Measurements from ENCODE around the gene POLG.
A peak's percentile ranks its signal among the peaks of the same experiment; 100 is the strongest.

Gene POLG

DNA sequence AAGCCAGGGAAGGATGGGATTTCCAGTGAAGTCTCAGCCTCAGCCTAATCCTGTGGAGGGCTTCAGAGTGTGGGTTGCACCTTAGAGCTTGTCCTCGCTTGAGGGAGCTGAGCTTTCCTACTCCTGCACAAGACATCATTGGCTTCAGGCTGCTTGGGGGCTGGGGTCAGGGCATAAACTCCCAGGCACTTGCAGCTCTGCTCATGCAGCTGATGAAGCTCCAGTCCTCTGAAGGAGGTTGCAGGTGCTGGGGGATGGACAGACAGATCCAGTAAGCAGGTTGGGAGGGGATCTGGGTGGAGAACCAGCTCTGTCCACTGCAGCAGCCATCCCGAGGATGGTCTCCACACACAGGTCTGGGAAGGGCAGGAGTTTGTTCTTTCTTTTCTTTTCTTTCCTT, 19.4 kb upstream of the POLG start:
- DNase-seq, result no peak

DNA sequence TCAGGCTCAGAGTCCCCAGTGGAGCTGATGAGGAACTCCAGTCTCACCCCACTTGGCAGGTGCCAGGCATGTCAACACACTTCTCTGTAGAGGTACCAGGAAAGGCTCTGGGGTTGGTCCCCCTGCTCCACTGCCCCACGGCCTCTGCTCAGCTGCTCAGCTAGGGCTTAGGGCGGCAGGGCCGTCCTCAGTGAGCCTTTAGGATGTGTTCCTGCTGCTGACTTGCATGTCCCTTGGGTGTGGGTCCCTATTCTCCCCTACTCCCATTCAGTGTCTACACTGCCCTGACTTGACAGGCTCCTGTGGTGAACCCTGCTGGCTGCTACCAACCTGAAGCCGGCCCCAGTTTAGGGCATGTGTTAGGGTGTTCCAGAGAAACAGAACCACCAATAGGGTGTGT, 17.9 kb upstream of the POLG start:
- DNase-seq, result no peak

DNA sequence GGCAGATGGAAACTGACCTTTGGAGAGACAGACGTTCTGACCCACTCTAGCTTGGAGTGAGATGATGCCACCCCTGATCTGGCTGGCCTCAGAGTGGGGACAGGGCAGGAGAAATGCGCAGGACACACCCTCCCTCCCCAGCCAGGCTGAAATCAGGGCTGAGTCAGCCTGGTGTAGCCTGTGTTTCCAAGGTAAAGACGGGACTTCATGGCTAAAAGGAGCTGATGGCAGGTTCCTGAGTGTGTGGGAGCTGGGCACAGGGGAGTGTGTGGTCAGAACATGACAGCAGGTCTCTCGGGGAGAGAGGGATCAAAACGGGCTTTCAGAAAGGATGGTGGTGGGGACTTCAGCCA, 14.6 kb upstream of the POLG start:
- no peak for DNase-seq

DNA sequence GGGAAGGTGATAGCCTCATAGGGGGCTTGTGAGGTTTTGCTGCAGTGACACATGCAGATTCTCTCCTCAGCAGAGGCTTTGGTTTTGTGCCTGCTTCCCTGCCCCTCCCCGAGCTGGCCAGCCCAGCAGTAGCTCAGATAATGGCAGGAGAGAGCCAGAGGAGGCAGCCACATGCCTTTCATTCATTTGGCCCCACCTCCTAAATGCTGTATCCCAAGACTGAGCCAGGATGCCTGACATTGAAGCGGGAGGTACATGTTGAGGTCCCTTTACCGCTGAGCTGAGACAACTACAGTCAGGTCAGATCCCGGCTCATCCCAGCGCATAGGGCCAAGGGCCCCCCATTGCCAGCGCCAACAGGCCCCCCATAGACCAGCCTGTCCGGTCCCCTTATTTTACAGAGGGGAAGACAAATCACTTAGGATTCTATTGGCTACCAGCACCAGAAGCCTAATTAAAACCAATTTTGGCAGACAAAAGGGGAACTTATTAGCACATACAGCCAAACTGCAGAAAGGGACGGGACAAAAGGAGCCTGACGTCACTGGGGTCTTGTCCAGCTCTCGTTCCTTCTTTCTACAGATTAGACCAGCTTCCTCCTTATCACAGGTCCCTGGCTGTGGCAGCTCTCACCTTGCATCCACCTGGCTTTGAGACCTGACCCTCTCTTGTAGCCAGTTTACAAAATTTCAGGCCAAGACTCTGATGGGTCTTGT, 12.1 kb upstream of the POLG start:
- no peak for DNase-seq

DNA sequence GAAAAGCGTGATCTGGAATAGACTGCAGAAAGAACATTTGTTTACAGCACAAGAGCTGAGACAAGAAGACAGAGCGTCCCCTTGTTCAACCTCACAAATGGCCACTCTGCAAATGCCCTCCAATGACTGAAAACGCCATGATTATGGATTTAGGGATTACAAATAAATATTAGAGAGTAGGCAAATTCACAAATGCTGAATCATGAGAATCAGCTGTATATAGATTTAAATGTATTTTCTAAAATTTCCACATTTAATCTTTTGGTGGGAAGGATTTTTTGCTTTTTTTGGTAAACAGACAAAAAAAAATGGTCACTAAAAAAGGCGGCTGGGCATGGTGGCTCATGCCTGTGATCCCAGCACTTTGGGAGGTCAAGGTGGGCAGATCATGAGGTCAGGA, 10.6 kb upstream of the POLG start:
- no peak for DNase-seq

DNA sequence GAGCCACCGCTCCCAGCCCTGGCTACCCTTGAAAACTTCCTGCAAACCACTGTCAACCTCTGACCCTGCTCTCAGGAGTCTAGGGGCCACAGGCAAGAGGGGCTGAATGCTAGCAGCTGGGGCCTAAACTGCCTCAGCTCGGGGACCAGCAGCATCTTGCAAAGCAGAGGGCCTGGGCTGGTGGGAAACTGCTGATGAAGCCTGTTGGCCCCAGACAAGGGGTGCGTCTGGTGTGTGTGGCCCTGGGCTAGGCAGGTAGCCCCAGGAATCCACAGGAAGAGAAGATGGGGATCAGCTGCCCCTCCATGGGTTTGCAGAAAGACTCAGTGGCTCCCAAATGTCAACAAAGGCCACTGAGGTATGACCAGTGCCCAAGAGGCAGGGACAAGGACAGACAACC, 8.2 kb upstream of the POLG start:
- no peak for DNase-seq

DNA sequence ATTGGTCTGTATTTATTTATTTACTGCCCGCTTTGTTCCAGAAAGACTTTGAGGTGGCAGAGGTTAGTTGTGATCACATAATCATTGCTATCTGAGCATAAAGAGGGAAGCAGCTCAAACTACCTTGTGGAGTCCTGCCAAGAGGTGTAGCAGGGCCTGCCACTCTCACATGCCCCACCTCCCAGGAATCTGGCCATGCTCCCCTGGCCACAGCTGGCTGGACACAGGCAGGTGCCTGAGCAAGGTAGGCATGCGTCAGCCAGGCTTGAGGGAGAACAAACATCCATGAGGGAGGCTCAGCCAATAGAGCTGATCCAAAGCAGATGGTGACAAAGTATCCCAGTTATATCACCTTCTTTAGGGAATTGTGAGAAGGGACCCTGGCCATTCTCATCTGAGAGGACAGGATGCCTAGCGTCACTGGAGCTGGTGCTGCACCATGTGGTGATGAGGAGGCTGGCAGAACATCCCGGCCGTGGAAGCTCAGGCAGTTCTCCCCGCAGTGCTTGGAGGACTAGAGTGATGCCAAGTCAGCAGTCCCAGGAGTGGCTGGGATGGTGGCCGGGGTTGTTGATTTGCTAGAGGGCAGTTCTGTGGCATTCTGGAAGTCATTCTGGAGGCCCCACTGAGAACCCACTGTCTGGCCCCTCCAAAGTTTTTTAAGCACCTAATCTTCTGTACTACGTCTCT, 6.8 kb upstream of the POLG start:
- no peak for DNase-seq

DNA sequence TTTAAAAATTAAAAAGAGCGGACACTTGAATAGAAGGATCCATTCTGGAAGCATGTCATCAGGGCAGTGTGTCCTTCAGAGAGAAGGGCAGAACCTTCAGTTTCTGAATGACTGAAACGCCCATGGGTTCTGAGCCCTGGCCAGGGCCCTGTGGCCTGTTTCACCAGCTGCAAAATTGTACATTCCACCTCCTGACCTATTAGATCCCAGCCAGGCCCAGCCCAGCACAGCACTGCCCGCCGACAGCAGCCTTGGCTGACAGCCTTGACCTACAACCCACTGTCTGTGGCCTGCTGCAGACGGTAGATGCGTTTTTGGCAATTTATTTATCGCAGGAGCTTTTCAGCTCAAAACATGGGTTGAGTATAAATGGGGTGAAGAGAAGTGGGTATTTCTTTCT, 5.9 kb upstream of the POLG start:
- no peak for DNase-seq

DNA sequence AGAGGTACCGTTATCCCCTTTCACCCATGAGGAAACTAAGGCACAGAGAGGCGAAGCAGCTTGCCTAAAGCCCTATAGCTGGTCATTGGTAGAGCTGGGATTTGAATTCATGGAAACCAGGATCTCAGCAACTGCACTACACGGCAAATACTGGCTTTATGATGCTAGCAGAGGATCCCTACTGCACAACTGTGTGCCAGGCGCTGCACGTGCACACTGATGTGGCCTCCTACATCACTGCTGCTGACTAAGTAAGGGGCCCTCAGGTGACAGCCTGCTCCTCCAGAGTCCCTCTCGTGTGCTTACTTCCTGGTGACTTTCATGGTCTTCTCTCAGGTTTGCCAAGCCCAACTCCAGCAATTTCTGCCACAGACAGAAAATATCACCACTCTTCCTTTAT, 3.4 kb upstream of the POLG start:
- DNase-seq, result no peak

DNA sequence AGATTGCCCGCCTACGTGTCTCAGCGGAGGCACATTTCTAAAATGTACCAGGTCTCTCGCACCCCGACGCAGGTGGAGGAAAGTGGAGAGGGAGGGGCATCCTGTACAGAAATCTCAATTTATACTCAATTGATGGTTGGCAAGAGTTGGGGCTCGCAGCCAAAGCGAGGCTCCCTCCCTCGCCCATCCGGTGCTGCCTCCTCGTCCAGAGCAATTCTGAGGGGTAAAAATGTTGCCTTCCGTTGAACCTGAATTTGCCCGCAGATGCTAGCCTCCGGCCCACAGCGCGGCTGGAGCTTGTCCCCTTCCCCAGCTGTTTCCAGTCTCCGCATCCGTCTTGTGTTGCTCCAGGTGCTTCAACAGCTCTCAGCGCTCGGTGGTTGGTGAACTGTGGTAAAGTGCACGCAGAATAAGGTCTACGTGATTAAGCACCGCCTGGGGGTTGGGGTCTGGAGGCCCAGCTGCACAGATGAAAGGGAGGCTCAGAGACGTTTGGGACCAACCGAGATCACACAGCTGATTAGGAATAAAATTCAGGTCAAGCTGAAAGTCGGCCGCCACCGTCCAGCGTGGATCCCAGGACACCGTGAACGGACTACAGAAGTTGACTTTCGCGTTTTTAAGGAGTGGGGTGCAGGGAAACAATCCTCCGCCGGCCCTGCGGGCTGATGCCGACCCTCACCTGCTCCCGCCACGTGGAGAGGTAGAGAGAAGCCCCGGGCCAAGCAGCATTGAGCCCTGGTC, 846 bp upstream of the POLG start:
- DNase-seq, result peak; percentile 43

DNA sequence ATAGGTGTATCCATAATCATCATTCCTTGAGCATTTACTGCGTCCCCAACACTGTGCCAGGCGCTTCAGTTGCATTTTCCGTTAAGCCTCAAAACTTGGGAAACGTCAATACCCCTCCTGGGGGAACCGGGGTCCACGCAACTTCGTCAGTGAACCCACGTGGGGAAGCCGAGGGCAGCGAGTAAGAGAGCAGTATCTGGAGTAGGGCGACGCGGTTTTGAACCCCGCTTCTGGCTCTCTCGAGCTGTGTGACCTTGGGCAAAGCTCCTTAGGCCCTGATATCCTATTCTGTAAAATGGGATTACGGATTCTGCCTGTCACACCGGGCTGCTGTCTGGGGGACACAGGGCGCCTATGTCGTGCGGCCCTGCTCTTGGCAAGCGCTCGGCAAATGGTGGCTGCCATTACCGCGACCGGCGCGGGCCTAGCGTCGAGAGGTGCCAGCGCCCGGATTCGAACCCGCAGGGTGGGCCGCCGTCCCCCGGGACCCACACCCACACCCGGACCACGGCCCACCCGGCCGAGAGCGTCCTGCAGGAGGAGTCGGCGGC, 590 bp downstream of the POLG start:
- DNase-seq, result no peak

DNA sequence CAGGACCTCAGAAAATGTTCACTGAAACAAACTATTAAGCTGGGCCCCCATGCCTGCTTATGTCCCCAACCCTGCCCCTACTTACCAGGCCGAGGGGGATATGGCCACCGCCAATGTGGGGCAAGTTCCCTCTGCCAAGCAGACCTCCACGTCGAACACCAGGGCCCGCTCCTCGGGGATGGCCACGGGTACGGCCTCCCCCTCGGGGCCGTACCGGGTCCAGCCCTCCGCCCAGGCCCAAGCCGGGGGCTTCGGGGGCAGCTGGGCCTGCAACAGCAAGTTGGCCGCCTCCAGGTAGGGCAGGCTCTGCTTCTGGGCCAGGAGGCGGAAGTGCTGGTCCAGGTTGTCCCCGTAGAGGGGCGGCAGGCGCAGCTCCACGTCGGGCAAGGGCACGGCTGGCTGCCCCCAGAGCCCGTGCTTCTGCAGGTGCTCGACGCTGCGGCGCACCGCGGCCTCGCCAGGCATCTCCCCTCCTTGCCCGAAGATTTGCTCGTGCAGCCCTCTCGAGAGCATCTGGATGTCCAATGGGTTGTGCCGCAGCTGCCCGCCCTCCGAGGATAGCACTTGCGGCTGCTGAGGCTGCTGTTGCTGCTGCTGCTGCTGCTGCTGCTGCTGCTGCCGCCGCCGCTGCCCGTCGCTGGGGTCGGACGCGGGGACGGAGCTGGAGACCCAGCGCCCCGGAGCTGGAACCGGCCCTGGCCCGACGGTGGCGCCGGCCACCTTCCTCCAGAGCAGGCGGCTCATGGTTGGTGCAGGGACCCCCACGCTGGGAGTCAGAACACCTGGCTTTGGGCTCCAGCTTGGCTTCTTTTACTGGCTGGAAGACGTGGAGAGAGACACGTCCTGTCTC, 1.4 kb downstream of the POLG start:
- DNase-seq, result no peak

DNA sequence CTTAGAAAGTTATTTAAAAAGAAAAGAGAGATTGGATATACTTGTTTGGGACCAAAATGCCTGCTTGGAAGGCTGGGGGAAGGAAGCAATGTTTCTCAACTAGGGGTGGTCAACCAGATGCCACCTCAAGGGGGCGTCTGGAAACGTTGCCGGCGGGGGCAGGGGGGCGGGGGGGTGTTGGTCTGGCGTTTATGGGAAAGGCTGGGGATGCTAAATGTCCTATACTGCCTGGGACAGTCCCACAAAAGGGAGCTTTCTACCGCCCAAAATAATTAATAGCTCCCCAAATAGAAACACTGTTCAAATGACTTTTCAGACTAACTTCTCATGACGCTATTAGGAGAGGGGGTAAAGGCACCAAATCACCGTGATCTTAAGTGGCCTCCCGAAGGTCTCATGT, 2.2 kb downstream of the POLG start:
- no peak for DNase-seq

DNA sequence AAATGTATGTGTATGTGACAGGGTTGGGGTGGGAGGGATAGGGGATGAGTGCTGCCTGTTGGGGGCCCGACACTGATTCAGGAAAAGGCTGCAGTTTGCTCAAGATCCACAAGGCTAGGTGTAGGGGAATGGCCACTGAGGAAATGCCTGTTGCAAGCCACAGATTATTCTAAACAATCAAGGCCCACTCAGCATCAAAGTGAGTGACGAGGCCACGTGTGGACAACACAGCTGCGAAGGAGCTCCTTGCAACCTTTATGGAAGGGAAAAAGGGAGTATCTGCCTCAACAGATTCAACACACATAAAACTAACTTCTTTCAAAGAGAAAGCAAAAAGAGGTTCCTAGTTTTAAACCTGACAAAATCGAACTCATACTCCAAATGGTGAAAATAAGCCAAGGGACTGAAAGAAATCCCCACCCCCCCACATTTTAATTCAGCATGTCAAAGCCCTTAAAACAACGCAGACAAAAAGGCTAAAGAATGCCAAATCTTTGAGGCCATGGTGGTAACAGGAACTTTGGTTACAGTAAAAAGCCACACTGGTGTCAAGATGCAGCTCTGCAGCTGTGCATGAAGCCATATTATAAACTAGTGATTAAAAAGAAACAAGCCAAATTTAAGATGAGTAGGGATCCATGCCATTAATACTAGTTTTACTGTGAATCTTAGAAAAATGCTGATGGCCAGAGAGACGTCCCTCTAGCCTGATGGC, 3.6 kb downstream of the POLG start:
- DNase-seq, result no peak

DNA sequence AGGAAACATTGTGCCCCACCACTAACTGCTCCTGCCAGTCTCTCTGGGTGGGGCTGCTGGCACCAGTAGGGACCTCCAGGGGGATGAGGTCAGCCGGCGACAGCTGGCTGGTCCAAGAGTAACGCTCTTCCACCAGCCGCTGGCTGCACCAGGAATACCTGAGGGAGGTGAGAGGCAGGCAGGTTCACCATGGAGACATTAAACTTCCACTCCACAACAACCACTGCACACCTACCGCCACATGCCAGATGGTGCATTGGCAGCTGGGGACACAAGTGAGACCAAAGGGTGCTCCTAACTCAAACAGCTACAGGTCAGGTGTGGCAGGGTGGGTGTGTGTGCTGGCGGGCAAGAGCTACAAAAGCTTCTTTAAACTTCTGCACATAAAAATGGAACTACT, 4.5 kb downstream of the POLG start:
- DNase-seq, result no peak

DNA sequence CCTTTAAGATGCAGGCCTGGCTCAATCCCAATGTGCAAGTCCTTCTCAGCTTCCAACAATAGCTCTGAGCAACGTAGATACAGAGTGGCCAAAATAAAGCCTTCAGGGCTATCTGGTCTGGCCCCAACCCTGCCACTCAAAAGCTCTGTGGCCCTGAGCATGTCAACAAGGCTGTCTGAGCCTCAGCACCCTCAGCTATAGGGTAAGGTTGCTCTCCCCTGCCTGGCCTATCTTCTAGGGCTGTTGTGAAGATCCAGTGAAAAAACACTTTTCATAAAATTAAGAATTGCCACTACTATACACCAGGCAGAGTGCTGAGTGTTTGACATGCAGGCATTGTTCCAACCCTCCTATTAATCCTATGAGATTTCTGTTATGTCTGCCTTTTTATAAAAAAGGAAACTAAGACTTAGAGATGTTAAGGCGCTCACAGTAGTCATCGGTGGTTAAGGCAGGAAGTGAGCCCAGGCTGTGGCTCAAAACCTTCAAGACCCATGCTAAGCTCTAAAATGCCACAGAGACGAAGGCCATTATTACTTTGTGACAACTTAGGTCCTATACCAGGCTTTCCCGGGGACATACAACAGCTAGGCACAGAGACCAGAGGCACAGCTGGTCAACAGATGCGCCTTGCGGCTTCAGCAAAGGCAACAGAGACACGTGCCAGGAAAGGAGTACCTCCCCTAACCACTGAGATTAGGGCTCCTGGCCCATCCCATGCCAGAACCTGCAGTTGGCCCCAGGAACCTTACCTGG, 5.1 kb downstream of the POLG start:
- DNase-seq, result peak; percentile 39

DNA sequence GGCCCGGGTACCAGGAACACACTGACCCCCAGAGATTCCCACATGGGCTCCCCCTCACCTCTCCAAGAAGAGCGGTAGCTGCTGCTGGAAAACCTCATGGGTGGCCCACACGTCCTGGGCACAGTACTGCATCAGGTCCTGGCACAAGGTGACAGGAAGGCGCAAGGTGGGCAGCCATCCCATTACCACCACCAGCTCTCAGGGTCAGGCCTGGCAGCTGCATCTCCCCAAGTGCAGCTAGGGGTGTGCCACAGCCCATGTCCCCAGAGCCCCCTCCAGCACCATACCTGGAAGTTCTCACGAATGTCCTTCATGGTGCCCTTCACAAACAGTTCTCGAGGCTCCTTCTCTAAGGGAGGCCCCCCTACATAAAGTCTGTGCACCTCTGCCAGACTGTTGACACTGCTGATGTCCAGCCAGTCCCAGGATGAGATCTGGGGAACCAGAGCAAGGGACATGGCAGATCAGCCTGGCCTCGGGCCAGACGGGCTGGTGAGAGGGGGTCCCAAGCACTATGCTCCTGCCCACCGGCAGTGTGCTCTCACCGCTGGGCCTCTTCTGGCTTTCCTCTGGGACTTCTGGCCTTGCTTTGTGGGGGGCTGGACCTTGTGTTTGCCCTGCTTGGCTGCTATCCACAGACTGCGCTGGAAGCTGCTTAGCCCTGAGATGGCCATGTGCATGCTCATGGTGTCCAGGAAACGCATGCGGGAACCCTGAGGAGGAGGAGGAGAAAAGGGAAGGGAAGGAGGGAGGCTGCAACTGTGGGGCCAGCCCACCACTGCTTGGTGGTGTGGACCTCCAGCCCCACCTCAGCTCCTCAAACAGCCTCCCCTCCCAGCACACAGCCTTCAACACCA, 6.0 kb downstream of the POLG start:
- no peak for DNase-seq

DNA sequence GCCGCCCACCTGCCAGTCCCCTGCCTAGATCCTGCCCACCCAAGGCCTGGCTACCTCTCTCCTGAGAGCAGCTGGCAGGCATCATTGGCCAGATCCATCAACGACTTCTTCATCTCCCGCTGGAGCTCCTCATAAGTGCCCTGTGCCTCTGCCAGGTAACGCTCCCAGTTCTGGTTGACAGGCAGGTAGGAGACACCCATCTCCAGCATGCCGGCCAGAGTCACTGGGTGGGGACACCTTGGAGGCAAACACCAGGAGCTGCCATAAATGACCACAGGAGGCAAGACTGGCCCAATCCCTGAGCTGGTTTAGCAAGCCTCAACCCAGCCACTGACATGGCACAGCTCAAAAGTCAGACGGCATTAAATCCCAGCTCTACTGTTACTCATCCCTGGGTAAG, 7.5 kb downstream of the POLG start:
- DNase-seq, result no peak

DNA sequence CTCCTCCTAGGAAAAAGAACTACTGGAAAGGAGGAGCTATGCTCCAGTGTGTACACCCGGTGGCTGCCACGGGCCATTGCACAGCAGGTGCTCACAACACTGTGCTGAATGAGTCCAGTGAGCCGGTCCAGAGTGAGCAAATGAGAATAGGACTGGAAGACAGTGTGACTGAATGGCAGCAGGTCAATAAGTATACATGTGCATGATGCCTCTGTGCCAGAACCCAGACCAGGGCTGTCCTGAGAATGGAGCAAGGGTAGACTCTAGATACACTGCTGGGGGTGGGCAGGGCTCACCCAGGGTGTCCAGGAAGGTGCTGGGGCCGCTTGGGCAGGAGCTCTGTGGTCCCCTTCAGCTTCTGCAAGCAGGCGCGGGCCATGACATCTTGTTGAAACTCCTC, 8.3 kb downstream of the POLG start:
- DNase-seq, result no peak

DNA sequence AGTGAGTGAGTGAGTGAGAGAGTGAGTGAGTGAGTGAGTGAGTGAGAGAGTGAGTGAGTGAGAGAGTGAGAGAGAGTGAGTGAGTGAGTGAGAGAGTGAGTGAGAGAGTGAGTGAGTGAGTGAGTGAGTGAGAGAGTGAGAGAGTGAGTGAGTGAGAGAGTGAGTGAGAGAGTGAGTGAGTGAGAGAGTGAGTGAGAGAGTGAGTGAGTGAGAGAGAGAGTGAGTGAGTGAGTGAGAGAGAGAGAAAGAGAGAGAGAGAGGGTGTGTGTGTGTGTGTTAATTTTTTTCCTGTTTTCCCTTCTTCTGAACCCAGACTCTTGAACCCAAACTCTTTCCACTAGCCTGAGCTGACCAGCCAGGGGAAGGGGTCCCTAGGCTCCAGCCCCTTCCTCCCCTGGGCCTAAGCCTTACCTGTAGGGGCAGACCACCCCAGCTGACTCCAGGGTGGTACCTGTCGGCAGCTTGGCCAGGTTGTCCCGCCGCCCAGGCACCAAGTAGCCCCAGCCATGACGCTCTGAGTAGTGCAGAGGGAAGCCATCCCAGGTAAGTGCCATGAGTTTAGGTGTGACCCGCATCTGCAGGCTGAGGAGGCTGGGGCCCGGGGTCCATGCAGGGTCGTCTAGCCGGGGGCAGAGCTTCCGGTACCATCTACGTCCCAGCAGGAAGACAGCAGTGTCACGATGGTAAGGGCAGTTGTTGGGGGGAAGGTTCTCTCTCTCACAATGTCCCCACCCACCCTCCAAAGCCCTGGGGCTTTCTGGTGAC, 9.4 kb downstream of the POLG start:
- no peak for DNase-seq

Data from CD4-positive, alpha-beta T cell treated with Interleukin-10 for 1 hour (primary cell).